ENCODE data around the gene FUT7. TPM values are rescaled to one million over a fixed set of nuclear protein-coding genes. Genes with fewer than 3 reads are reported as not detected.

FUT7 gene
- total and polyA plus RNA-seq, 2 of the 13 experiments (the other 11 are each of a cell fraction or from before 2014, with no cell fraction given) = 0.05 TPM; not detected in 1

DNA sequence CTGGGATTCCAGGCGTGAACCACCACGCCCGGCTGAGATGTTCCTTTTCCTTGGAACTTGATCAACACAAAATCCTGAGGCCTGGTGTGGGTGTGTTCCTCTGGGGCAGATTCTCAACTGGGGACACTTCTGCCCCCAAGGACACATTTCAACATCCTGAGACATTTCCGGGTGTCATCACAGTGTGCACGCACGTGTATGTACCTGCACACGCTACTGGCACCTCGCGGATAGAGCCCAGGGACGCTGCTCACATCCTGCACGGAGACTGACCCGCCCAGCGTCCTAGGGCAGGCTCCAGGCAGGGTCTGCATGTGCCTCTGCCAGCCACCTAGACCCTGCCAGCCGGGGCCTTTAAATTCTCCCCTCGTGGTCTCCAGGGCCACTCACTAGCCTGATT lies 30.5 kb upstream of the FUT7 start (continued):
- no peak for TF ChIP-seq NONO (IDR thresholded peaks at IDR 0.05)
- 0 out of 2 replicates have a peak, but pooled peaks have one; percentile 30 for TF ChIP-seq NONO (CRISPR knock-in tag; conservative IDR thresholded peaks at IDR 0.05)
- TF ChIP-seq PCBP2 (optimal IDR thresholded peaks at IDR 0.05; ENCODE audit: low read depth, low read length, poor library complexity, severe bottlenecking) = no peak

DNA sequence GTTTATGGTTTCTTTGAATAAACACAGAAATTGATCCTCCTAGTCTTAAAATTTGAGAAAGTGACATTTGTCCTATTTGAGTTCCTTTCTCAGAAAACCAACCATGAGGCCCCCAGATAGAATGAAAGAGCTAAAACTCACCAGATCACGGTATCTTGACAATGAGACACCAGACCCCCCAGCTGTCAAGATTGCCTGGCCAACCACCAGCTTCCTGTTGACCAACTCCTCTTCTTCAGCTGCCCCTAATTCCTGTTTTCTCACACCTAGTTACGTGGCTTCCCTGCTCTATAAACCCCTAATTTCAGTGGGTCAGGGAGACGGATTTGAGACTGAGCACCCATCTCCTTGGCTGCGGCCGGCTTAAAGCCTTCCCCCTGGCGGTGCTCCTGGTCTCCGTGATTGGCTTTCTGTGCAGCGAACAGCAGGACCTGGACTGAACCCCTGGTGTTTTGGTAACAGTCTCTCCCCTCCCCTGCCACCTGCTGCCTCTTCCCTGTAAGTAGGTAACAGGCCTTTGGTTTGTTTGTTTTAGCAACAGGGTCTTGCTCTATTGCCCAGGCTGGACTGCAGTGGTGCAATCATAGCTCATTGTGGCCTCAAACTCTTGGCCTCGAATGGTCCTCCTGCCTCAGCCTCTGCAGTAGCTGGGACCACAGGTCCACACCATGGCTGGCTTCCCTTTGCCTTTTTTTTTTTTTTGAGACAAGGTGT lies 26.8 kb upstream of the FUT7 start:
- no peak overlapping the region for H3K4me3 ChIP-seq (replicated peaks in 1 of 3; ENCODE audit: insufficient read depth in 1 of 3, low read depth in 2 of 3, low read length in 3 of 3)
- DNase-seq (ENCODE audit: low spot score) (no peak), FAIRE-seq (no peak), ATAC-seq (no peak)
- ChIA-PET CTCF (ENCODE audit: low intra/inter-chr PET ratio, low total read pairs) (no interaction called here), POLR2A (interaction anchor here (1.0 to 1.3 kb wide), 3 partner anchors 9 to 28 kb away, joined by 4 read pairs; partner anchors contain the start of gene MAN1B1)
- H4K20me1 ChIP-seq (ENCODE audit: insufficient read depth, low read length) = no peaks in the 10 kb centered on the region
- no peaks in the 10 kb centered on the region for H3K27me3 ChIP-seq (ENCODE audit: control insufficient read depth in 1 of 2, insufficient read depth in 2 of 2, low read length in 2 of 2)
- WGBS (ENCODE audit: low lambda C conversion rate) = 60% methylated on average over 8 of the region's 9 CpGs
- peaks cover 44% of the 10 kb centered on the region for H3K4me1 ChIP-seq (ENCODE audit: insufficient read depth, low read length)
- no peak overlapping the region for H3K9ac ChIP-seq (ENCODE audit: insufficient read depth, low read depth, low read length)
- no peak overlapping the region for H3K4me2 ChIP-seq (ENCODE audit: low read depth, low read length)
- H2AFZ ChIP-seq (ENCODE audit: low read length) = no peak overlapping the region
- in situ Hi-C loops (cut with HindIII; ENCODE audit: extremely low pct_ligation_motif_present, low pct_unique_long_range_greater_than_20kb) (no loop called here), intact Hi-C loops (cut with micrococcal nuclease; ENCODE audit: unreplicated experiment) (no loop called here)
- no TSS peak for BruUV-seq (replicated peaks)
- no peaks in the 10 kb centered on the region for H3K36me3 ChIP-seq (replicated peaks in 1 of 2; ENCODE audit: control insufficient read depth in 1 of 2, insufficient read depth in 2 of 2, low read length in 2 of 2)
- peaks cover 9% of the 10 kb centered on the region for H3K79me2 ChIP-seq (ENCODE audit: insufficient read depth, low read length)
- no peaks in the 10 kb centered on the region for H3K9me3 ChIP-seq (ENCODE audit: low read length)
- H3K27ac ChIP-seq (ENCODE audit: extremely low read length, insufficient read depth, low read length) = no peak overlapping the region
- TF ChIP-seq, protein P1, sequence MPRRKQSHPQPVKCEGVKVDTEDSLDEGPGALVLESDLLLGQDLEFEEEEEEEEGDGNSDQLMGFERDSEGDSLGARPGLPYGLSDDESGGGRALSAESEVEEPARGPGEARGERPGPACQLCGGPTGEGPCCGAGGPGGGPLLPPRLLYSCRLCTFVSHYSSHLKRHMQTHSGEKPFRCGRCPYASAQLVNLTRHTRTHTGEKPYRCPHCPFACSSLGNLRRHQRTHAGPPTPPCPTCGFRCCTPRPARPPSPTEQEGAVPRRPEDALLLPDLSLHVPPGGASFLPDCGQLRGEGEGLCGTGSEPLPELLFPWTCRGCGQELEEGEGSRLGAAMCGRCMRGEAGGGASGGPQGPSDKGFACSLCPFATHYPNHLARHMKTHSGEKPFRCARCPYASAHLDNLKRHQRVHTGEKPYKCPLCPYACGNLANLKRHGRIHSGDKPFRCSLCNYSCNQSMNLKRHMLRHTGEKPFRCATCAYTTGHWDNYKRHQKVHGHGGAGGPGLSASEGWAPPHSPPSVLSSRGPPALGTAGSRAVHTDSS (CRISPR knock-in tag; conservative IDR thresholded peaks at IDR 0.05) = no peak
- no peak for TF ChIP-seq ARNTL (CRISPR knock-in tag; IDR thresholded peaks at IDR 0.05)
- TF ChIP-seq, protein P2, sequence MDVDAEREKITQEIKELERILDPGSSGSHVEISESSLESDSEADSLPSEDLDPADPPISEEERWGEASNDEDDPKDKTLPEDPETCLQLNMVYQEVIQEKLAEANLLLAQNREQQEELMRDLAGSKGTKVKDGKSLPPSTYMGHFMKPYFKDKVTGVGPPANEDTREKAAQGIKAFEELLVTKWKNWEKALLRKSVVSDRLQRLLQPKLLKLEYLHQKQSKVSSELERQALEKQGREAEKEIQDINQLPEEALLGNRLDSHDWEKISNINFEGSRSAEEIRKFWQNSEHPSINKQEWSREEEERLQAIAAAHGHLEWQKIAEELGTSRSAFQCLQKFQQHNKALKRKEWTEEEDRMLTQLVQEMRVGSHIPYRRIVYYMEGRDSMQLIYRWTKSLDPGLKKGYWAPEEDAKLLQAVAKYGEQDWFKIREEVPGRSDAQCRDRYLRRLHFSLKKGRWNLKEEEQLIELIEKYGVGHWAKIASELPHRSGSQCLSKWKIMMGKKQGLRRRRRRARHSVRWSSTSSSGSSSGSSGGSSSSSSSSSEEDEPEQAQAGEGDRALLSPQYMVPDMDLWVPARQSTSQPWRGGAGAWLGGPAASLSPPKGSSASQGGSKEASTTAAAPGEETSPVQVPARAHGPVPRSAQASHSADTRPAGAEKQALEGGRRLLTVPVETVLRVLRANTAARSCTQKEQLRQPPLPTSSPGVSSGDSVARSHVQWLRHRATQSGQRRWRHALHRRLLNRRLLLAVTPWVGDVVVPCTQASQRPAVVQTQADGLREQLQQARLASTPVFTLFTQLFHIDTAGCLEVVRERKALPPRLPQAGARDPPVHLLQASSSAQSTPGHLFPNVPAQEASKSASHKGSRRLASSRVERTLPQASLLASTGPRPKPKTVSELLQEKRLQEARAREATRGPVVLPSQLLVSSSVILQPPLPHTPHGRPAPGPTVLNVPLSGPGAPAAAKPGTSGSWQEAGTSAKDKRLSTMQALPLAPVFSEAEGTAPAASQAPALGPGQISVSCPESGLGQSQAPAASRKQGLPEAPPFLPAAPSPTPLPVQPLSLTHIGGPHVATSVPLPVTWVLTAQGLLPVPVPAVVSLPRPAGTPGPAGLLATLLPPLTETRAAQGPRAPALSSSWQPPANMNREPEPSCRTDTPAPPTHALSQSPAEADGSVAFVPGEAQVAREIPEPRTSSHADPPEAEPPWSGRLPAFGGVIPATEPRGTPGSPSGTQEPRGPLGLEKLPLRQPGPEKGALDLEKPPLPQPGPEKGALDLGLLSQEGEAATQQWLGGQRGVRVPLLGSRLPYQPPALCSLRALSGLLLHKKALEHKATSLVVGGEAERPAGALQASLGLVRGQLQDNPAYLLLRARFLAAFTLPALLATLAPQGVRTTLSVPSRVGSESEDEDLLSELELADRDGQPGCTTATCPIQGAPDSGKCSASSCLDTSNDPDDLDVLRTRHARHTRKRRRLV (CRISPR knock-in tag; IDR thresholded peaks at IDR 0.05) = no peak
- no peak for TF ChIP-seq RARA (CRISPR knock-in tag; IDR thresholded peaks at IDR 0.05)
- TF ChIP-seq U2AF1 (optimal IDR thresholded peaks at IDR 0.05; ENCODE audit: low read depth, low read length) = no peak
- TF ChIP-seq, protein P3, sequence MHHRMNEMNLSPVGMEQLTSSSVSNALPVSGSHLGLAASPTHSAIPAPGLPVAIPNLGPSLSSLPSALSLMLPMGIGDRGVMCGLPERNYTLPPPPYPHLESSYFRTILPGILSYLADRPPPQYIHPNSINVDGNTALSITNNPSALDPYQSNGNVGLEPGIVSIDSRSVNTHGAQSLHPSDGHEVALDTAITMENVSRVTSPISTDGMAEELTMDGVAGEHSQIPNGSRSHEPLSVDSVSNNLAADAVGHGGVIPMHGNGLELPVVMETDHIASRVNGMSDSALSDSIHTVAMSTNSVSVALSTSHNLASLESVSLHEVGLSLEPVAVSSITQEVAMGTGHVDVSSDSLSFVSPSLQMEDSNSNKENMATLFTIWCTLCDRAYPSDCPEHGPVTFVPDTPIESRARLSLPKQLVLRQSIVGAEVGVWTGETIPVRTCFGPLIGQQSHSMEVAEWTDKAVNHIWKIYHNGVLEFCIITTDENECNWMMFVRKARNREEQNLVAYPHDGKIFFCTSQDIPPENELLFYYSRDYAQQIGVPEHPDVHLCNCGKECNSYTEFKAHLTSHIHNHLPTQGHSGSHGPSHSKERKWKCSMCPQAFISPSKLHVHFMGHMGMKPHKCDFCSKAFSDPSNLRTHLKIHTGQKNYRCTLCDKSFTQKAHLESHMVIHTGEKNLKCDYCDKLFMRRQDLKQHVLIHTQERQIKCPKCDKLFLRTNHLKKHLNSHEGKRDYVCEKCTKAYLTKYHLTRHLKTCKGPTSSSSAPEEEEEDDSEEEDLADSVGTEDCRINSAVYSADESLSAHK (CRISPR knock-in tag; IDR thresholded peaks at IDR 0.05; ENCODE audit: borderline replicate concordance) = no peak
- TF ChIP-seq ZSCAN25 (CRISPR knock-in tag; IDR thresholded peaks at IDR 0.05) = peak; percentile 71; the same call in 1 of the 2 replicates
- TF ChIP-seq NFIB (CRISPR knock-in tag; IDR thresholded peaks at IDR 0.05; ENCODE audit: borderline replicate concordance) = no peak
- no peak for TF ChIP-seq NR1H2 (CRISPR knock-in tag; IDR thresholded peaks at IDR 0.05; ENCODE audit: borderline replicate concordance, low read depth)
